ENCODE results near the gene CHAF1A.

The CHAF1A gene

DNA sequence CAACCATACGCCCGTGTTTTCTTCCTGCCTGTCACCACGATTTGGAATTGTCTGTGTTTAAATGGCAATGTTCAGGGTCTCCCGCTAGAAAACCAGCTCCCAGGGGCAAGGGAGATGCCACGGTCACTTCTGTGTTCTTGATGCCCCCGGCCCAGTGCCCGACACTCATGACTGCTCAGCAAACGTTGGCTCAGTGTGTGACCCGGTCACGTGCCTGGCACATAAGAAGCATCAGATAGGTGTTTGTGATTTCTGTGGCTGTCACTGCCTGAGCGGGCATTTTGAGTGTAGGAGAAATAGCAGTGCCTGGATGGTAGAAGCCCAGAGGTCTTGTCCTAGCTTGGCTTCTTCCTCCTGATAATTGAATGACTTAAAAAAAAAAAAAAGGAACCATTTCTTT is 85.1 kb downstream of the CHAF1A start:
- no peak for FAIRE-seq
- no peak for DNase-seq (ENCODE audit: low spot score)

DNA sequence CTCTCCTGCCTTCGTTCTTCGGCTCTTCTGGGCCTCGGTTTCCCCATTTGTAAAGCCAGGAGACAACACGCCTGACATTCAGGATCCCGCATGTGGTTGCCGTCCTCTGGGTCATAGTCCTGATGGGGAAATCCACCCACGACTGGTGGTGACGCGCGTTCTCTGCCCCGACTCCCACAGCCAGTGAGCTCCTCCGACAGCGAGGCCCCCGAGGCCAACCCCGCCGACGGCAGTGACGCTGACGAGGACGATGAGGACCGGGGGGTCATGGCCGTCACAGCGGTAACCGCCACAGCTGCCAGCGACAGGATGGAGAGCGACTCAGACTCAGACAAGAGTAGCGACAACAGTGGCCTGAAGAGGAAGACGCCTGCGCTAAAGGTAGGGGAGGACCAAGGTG is 86.1 kb downstream of the CHAF1A start:
- FAIRE-seq (no peak), DNase-seq (ENCODE audit: low spot score) (no peak)

- no peak for FAIRE-seq
These were observed 89.0 kb downstream of the CHAF1A start for GRCh38 chr19:4491446-4491845.

DNA sequence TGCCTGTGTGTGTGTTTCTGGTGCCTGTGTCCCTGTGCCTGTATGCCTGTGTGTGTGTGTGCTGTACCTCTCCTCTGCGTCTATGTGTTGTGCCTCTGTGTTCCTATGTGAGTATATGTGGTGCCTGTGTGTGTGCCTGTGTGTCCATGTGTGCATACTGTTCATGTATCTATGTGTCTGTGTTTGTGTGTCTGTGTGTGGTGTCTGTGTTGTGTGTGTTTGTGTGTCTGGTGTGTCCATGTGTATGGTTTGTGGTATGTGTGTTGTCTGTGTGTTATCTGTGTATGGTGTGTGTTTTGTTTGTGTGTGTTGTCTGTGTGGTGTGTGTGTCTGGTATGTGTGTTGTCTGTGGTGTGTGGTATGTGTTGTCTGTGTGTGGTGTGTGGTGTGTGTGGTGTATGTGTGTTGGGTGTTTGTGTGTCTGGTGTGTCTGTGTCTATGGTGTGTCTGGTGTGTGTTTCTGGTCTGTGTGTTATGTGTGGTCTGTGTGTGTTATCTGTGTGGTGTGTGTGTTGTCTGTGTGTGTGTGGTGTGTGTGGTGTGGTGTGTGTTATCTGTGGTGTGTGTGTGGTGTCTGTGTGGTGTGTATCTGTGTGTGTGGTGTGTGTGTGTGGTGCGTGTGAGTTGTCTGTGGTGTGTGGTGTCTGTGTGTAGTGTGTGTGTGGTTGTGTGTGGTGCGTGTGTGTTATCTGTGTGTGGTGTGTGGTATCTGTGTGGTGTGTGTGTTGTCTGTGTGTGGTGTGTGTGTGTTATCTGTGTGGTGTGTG is 90.1 kb downstream of the CHAF1A start:
- FAIRE-seq (no peak), DNase-seq (ENCODE audit: low spot score) (no peak)

More at GRCh38 chr19:4491446-4491845, 89.0 kb downstream of the CHAF1A start:
- no peak for DNase-seq (ENCODE audit: low spot score)
